ENCODE measurements around the gene PTMS.
"Not testable (repeated sequence)": the region's sequence is repeated elsewhere in the genome, so short reads cannot be mapped to it uniquely, and the experiment has no call there.

Gene PTMS, protein sequence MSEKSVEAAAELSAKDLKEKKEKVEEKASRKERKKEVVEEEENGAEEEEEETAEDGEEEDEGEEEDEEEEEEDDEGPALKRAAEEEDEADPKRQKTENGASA

DNA sequence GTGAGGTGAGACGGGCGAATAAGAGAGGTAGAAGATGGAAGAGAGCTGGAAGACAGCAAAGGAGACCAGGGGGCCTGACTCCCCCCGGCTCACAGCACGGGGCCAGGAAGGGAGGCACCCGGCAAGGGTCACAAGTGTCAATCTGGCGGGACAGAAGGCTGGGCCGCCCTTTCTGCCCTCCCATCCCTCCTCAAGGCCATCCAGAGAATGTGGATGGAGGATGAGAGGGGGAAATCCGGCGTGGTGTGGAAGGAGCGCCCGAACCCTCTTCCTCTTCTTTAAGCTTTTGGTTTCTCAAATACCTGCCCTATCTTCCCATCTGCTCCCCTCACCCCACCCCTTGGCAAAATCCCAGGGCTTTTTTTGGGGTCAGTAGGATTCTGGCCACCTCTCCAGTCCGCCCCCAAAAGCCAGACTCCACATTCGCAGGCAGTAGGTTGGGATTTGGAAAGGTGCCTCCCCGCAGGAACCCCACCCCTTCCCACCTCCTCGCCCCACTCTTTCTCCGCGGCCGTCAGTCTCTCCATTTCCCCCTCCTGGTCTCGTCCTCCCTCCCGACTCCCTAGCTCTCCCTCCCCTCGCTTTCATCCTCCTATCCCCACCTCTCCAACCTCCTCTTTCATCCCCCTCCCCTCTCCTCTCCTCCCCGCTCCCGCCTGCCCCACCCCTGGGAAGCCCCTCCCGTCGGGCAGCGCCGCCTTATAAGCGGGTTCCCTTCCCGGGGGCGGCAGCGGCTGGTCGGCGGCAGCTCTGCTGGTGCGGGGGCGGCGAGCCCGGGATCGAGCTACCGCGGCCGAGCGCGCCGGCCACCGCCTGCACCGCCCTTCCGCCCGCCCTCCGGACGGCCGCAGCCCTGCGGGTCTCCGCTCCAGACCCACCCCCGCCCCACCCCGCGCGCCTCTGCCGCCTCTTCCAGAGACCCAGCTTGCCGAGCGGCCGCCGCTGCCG is at the start of gene PTMS:
TSS of gene PTMS (plus strand) at position 730 of the 948 bp plus-strand sequence. CDS start 343 bp downstream, outside the sequence.
- DNase-seq = peak; percentile 95

DNA sequence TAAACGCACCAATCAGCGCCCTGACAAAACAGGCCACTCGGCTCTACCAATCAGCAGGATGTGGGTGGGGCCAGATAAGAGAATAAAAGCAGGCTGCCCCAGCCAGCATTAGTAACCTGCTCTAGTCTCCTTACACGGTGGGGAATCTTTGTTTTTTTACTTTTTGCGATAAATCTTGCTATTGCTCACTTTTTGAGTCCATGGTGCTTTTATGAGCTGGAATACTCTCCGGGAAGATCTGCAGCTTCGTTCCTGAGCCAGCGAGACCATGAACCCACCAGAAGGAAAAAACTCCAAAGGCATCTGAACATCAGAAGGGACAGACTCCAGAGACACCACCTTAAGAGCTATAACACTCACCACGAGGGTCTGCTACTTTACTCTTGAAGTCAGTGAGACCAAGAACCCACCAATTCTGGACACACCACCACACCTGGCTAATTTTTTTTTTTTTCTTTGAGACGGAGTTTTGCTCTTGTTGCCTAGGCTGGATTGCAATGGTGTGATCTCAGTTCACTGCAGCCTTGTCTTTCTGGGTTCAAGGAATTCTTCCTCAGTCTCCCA is 49.2 kb upstream of the PTMS start:
- DNase-seq = no peak

DNA sequence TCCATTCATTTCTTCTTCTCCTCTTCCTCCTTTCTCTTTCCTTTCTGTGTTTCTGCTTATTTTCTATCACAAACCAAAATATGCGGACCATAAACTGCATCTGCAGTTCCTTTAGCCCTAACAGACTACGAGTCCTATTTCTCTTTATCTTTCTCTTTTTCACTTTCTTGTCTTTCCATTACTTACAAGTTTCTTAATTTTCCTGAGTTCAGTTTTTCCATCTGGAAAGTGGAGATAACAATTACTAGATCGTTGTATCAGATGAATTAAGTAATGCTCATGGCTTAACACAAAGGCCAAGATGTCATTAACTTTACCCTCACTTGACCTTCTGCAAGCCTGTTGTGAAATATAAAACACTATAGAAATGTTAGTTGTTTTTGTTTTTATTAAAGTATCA is 43.3 kb upstream of the PTMS start:
- DNase-seq = no peak

DNA sequence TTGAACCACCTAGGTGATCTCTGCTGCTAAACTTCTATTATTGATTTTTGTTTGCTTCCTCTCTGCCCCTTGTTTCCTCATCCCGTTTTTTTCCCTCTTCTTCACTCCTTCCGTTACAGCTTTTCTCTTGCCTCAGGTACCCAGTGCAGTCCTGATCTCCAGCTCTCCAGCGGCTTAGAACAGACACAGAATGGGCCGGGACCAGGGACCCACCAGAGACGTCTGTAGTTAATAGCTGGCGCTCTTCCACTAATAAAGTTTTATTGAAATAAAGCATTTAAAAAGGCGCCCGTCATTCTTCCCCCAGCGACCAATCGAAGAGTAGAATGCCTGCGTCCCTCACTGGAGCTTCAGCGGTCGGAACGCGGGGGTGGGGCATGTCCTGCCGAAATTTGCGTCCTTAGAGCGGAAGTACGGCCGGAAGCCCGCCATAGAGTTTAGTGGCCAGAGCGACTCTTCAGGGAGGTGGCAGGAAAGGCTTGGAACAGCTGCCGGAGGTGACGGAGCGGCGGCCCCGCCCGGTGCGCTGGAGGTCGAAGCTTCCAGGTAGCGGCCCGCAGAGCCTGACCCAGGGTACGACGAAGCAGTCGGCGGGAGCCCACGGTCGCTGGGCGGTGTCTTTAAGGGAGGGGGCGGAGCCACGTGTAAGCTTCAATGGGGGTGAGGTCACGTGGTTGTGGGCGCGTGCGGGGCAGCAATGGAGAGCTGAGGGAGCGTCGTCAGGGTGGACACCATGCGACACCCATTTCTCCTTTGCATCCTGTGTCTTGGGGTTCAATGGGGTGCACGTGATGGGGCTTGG is 42.4 kb upstream of the PTMS start, which contains the start of gene COPS7A:
TSS of gene COPS7A (plus strand) at position 440 of the 802 bp plus-strand sequence. CDS start 611 bp downstream, outside the sequence.
- peak; percentile 99 for DNase-seq

DNA sequence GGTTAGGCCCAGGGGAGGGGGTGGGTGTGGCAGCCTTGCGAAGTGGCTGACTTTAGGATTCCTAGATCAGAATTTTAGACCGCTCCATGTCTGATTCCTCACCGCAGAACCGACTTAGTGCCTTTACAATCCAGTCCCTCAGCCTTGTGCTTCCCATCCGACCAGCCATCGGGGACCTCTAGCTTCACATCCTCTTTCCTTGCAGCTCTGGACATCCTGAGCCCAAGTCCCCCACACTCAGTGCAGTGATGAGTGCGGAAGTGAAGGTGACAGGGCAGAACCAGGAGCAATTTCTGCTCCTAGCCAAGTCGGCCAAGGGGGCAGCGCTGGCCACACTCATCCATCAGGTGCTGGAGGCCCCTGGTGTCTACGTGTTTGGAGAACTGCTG is 41.8 kb upstream of the PTMS start:
- no peak for DNase-seq

DNA sequence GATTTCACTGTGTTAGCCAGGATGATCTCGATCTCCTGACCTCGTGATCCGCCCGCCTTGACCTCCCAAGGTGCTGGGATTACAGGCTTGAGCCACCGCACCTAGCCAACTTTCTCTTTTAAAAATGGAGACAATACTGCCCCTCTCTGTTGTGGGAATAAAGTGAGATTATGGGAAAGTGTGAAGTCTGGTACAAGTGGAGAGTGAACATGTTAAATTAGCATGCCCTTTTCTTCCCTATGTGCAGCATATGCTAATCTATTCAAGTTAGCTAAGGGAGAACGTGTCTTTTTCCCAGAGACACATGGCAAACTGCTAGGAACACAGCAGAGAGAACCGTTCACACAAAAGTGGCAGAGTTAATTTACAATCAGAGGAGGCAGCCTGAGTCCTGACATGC is 40.8 kb upstream of the PTMS start:
- DNase-seq = no peak

DNA sequence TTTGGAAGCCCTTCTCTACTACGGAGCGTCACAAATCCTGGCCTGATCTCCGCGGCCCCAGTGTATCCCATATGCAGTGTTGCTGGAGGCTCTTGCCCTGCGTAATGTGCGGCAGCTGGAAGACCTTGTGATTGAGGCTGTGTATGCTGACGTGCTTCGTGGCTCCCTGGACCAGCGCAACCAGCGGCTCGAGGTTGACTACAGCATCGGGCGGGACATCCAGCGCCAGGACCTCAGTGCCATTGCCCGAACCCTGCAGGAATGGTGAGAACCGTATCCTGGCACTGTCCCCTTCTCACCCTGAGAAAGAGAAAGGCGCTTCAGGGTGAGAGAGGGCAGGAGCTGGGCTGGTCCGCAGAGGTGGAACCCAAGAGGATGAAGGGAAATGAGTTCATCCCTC is 37.0 kb upstream of the PTMS start:
- no peak for DNase-seq

DNA sequence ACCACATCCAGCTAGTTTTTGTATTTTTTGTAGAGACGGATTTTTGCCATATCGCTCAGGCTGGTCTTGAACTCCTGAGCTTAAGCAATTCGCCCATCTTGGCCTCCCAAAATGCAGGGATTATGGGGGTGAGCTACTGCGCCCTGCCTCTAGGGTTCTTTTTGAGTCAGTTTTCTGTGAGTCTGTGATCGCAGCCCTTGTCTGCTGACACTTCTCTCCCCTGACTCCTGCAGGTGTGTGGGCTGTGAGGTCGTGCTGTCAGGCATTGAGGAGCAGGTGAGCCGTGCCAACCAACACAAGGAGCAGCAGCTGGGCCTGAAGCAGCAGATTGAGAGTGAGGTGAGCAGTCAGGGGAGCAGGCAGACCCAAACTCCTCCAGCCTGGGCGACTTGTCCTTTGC is 36.0 kb upstream of the PTMS start:
- no peak for DNase-seq

DNA sequence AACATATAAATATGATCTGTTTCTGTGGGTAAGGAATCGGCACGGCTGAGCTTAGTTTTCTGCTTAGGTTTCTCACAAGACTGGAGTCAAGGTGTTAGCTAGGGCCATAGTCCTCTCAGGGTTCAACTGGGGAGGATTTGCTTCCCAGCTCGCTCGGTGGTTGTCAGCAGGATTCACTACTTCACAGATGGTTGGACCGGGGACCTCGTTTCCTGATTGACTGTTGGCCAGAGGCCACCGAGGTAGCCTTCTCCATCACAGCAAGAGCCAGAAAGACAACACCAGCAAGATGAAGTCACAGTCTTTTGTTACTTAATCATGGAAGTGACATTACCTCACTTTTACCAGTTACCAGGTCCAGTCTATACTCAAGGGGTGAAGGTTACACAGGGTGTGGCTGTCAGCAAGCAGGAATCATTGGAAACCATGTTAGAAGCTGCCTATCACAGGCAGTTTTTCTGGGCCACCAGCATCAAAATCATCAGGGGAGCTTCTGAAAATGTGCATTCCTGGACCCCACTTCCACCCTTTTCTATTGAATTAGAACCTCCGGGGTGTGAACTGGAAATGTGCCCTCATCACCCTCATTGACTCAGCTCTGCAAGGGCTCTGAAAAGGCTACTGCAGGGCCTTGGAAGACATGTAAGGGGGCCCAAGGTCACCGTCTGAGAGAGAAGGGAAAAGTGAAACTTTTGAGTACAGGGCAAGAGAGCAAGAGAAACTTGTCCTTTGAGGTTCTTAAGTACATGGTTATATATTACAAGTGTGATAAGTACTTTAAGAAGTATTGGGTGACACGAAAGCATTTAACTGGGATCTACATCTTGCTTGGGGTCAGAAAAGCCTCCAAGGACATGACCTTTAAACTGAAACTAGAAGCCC is 31.4 kb upstream of the PTMS start:
- no peak for DNase-seq

DNA sequence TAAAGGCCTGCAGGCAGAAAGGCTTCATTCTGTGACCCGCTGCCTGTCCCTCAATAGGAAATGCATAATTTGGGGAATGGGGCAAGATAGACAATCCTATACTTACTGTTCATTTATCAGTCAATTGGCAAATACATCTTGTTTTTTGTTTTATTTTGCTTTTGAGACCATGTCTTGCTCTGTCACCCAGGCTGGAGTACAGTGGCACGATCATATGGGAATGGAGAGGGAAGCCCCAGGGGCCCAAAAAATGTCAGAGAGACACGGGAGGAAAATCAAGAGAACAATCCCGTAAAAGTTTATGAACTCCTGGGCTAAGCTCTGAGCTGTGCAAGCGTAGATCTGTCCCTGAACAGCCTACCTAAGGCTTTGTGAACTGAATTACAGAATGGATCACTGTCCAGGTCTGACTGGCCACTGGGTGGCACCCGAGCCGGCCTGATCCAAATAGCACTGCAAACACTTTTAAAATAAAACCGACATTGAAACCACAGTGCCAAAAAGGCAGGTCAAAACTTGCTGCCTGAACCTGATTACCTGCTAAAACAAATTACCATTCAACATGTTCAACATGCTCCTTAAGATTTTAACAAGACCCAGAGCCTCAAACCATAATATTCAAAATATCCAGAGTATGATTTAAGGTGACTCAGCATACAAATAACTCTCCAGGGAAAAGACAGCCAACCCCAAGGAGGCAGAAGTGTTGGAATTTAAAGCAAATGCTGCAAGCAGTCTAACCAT is 30.5 kb upstream of the PTMS start:
- peak; percentile 25 for DNase-seq

DNA sequence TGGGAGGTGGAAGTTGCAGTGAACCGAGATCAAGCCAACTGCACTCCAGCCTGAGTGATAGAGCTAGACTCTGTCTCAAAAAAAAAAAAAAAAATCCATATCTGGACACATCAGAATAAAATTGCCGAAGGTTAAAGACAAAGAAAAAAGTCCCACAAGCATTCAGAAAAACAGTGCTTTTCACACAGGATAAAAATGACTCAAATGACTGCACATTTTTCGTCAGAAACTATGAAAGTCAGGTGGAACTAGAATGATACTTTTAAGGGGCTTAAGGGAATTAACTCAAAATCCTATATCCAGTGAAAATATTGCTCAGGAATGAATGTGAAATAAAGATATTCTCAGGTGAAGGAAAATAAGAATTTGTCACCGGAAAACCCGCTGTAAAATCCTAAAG is 29.4 kb upstream of the PTMS start:
- no peak for DNase-seq

DNA sequence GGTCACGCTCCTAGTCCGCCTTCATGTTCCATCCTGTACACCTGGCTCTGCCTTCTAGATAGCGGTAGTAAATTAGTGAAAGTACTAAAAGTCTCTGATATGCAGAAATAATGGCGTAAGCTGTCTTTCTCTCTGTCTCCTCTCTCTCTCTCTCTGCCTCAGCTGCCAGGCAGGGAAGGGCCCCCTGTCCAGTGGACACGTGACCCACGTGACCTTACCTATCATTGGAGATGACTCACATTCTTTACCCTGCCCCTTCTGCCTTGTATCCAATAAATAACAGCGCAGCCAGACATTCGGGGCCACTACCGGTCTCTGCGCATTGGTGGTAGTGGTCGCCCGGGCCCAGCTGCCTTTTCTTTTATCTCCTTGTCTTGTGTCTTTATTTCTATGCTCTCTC is 24.1 kb upstream of the PTMS start:
- not testable (repeated sequence) for DNase-seq

DNA sequence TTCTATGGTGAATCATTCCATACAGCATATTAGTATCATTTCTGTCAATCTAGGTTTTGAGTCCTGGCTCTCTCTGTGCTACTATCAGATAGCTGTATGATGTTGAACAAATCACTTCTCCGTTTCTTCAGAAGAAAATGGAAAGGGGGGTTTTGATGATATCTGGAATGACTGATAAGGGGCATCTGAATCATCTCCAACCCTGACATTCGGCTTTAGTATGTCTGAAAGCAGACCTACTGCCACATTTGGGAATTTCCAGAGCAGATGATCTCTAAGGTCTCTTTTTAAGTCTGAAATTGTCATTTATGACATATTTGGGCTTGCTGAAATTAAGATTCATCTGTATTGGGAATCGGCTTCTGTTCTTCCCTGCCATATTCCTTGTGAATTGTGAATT is 23.3 kb upstream of the PTMS start:
- no peak for DNase-seq

DNA sequence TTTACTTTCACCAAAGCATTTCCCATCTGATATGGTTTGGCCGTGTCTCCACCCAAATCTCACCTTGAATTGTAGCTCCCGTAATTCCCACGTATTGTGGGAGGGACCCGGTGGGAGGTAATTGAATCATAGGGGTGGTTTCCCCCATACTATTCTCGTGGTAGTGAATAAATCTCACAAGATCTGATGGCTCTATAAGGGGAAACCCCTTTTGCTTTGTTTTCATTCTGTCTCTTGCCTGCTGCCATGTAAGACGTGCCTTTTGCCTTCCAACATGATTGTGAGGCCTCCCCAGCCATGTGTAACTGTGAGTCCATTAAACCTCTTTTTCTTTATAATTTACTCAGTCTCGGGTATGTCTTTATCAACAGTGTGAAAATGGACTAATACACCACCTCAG is 22.9 kb upstream of the PTMS start:
- not testable (repeated sequence) for DNase-seq

DNA sequence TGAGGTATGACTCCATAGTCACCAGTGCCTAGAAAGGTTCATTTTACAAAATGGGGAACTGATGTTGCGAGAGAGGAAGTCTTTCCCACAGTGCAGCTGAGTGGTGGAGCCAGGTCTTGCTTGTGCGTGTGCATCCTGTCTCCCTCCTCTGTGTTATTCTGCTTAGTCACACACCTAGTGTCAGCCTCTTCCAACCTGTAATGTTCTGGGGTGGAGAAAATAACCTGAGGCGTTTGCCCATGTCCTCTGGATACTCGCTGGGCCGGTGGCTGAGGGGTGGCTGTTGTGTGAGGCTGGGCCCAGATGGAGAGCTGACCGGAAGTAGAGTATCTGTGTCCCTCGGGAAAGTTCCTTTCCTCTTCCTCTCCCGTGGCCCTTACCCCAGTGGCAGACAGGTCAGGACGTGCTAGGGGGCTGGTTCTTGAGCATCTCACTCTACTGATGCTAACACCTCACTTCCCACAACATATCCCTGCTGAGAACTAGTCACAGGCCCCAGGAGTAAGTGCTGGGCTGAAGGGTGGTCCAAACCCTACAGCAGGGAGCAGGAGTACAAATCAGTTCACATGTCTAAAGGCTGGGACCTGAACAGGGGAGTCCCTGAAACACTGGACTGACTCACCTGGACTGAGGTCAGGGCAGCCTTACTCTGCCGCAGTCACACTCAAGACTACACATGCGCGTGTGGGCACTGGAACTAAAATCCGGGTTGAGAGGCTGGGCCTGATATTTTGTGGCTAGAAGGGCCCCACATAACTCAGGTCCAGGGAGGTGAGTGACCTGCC is 20.2 kb upstream of the PTMS start:
- DNase-seq = no peak

DNA sequence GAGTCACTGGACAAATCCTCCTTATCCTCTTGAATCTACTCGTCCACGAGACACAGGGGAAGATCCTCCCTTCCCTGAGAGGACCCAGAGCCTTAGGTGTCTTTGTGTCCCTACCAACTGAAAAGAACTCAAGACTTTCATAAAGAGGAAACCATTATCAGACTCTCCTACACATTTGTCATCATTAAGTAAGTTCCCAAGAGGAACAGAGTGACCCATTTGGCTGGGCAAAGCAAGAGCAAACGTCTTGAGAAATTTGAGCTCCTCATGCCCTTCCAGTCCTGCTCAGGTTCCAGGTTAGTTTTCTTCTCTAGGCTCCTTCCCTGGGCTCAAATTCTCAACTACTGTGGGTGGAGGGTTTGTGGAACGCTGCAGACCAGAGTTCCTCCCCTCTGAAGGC is 18.9 kb upstream of the PTMS start:
- DNase-seq = no peak

DNA sequence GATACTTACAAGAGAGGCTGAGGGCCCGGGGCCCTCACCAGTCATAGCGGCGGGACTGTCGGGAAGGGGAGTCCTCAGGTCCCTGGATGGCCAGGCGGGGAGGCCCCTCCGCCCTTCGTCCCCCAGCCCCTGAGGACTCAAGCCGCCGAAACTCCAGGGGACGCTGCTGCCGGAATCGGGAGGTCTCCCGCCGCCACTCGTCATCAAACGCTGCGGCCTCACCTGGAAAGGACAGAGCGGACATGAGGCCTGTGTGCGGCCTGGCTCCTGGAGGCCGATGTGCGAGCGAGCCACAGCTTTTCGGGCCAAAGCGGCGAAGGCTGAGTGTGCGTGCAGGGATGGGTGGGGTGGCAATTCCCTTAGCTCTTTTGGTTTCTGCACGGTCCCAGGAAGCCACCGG is 17.4 kb upstream of the PTMS start:
- no peak for DNase-seq

DNA sequence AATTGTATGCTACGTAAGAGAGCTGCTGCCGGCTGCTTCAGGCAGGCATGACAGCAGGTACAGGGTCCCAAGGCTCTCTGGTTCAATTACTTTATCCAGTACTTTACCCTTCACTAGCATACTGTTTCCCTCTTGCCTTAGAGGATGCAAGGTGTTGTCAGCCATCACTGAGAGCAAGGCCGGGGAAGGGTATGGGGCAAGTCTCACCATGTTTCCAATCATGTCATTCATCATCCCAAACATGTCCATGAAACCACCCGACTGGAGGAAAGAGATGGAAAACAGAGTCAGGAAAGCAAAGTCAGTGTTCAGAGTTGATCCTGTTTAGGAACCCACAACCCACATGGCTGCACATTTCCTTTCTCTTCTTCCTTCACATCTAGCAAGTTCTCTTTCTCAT is 15.7 kb upstream of the PTMS start:
- DNase-seq = no peak

DNA sequence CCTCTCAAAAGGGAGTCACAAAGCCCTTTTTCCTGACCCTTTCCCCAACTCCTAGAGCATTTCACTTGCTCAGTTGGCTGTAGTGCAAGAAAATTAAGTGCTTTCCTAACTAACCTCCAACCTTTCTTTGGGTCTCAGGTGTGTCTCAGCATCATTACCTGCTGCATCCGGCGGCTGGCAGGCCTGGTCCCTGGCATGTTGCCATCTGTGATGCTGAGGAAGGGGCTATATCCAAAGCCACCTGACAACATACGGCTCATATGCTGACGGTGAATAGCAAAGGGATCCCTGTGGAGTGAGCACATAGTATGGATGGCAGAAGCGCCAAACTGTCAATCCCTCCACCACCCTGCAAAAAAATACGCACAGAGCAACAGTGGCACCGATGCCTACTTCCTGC is 14.4 kb upstream of the PTMS start:
- no peak for DNase-seq

DNA sequence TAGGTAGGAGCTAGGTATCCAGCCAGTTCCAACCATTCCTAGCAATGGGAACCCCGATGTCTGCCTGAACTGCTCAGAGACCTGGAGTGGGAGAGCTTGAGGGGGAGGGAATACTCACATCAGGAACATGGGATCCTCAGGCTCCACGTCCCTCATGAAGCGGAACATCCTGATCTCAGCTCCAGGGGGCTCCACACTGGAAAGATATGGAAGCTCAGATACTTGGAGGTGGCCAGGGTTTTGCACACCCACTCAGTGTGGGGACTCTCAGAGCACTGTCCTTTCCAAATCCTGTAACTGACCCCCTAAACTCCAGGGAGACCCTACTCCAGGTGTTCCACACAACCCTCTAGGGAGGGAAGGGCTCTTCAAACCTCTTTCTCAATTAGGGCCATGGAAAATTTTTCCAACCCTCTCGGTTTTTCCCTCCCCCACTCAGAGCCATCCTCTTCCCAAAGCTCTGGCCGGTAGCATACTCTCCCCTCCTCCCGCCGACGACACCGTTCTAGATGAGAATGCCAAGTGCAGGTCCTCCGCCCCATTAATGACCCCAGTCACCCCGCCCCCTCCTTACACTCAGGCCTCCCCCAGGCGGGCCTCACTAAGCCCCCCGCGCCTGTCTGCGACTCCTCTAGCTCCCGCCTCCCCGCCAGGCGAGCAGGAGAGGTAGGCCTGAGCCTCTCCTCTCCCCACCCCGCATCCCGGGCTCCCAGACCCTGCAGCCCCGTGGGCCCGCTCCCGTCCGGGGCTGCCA is 13.8 kb upstream of the PTMS start:
- peak; percentile 51 for DNase-seq

Data from NCI-H1092 treated with DMSO at 0.1 percent for 48 hours (cell line).